ENCODE results near the gene PAPOLG.

The PAPOLG gene

GRCh38 chr2:60745761-60746160, 10.3 kb upstream of the PAPOLG start:
- Mint-ChIP-seq H3K4me3 (no peak overlapping the region), H3K27me3 (no peaks in the 10 kb centered on the region), H3K27ac (no peak overlapping the region), H3K4me1 (no peaks in the 10 kb centered on the region), H3K9me3 (no peaks in the 10 kb centered on the region), H3K36me3 (no peaks in the 10 kb centered on the region)
- ATAC-seq, result no peak

DNA sequence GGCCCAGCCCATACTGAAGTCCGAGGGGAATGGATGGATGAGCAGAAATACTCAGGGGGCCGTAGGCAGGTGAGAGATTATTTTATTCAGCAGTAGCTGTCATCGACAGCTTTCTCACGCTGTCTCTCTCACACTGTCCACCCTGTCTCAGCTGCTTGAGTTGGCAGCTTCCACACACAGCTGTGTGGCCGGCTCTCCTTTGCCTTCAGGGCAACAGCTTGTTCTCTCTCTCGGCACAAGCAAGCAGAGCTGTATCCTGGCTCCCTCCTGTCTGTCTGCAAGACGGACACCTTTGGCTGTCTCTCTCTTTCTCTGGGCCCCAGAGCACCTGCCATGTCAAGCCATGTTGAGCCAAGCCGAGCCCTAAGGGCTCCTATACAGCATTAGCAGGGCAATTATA, 9.8 kb upstream of the PAPOLG start:
- no peaks in the 10 kb centered on the region for H3K36me3 Mint-ChIP-seq
- ATAC-seq, result no peak
- H3K27me3 Mint-ChIP-seq, result no peaks in the 10 kb centered on the region
- no peak overlapping the region for H3K27ac Mint-ChIP-seq
- H3K4me1 Mint-ChIP-seq, result no peaks in the 10 kb centered on the region
- no peak overlapping the region for H3K4me3 Mint-ChIP-seq
- H3K9me3 Mint-ChIP-seq, result no peaks in the 10 kb centered on the region

GRCh38 chr2:60759654-60760053, 3.6 kb downstream of the PAPOLG start:
- Mint-ChIP-seq H3K27ac (no peak overlapping the region), H3K9me3 (no peaks in the 10 kb centered on the region), H3K27me3 (no peaks in the 10 kb centered on the region), H3K36me3 (peaks cover 13% of the 10 kb centered on the region), H3K4me1 (peaks cover 37% of the 10 kb centered on the region), H3K4me3 (no peak overlapping the region)
- ATAC-seq, result no peak

DNA sequence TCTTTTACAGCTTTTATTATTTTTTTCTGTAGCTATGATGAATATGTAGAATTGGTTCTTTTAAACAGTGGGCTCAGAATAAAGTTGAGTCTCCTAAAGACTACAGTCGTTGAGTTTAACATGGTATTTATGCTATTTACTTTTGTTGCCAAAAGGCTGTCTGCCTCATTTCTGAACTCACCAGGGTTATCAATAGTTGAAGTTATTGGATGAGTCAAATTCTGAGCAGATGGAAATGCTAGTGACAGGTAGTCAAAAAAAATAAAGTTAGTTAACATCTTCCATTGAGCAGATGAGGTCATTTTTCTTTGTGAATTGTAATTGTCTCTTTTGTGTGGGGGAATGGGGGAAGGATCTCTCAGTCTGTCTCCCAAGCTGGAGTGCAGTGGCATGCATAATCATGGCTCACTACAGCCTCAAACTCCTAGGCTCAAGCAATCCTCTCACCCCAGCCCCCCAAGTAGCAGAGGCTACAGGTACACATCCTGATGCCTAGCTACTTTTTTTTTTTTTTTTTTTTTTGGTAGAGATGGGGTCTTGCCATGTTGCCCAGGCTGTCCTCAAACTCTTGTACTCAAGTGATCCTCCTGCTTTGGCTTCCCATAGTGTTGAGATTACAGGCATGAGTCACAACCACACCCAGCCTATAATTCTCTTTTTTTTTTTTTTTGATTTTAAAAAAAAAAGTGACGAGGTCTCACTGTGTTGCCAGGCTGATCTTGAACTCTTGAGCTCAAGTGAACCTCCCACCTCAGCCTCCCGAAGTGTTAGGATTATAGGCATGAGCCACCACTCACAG, 8.9 kb downstream of the PAPOLG start:
- no peak for ATAC-seq
- Mint-ChIP-seq H3K4me3 (no peak overlapping the region), H3K27ac (no peak overlapping the region), H3K27me3 (no peaks in the 10 kb centered on the region), H3K4me1 (peaks cover 19% of the 10 kb centered on the region), H3K9me3 (no peaks in the 10 kb centered on the region), H3K36me3 (peaks cover 41% of the 10 kb centered on the region)

DNA sequence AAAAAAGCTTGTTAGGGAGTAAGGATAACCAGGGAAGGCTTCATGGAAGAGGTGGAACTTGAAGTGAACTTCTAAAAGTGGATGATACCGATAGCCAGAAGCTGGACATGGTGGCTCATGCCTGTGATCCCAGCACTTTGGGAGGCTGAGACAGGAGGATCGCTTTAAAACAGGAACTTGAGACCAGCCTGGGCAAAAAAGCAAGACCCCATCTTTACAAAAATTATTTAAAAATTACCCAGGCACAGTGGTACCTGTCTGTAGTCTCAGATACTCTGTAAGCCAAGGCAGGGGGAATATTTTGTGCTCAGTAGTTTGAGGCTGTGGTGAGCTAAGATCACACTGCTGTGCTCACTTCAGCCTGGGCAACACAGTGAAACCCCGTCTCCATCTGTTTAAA, 10.2 kb downstream of the PAPOLG start:
- no peak overlapping the region for H3K27ac Mint-ChIP-seq
- ATAC-seq, result no peak
- peaks cover 8% of the 10 kb centered on the region for H3K4me1 Mint-ChIP-seq
- H3K27me3 Mint-ChIP-seq, result no peaks in the 10 kb centered on the region
- no peak overlapping the region for H3K4me3 Mint-ChIP-seq
- no peaks in the 10 kb centered on the region for H3K9me3 Mint-ChIP-seq
- H3K36me3 Mint-ChIP-seq, result peaks cover 40% of the 10 kb centered on the region

DNA sequence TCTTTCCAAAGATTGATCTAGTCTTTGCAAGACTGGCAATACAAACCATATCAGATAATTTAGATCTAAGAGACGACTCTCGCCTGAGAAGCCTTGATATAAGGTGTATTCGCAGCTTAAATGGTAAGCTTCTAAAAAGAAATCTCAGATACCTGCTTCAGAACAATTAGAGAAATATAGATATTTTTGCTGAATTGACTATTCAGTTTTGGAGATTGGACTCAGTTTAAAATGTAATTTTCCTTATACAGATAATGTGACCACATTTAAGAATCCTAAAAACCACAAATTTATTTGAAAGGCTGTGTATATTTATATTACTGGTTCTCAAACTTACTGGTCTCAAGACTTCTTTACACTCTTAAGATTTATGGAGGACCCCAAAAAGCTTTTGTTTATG, 15.4 kb downstream of the PAPOLG start:
- Mint-ChIP-seq H3K4me3 (no peak overlapping the region), H3K9me3 (no peaks in the 10 kb centered on the region), H3K4me1 (peaks cover 6% of the 10 kb centered on the region), H3K36me3 (peaks cover 56% of the 10 kb centered on the region), H3K27ac (no peak overlapping the region), H3K27me3 (no peaks in the 10 kb centered on the region)
- ATAC-seq, result no peak

DNA sequence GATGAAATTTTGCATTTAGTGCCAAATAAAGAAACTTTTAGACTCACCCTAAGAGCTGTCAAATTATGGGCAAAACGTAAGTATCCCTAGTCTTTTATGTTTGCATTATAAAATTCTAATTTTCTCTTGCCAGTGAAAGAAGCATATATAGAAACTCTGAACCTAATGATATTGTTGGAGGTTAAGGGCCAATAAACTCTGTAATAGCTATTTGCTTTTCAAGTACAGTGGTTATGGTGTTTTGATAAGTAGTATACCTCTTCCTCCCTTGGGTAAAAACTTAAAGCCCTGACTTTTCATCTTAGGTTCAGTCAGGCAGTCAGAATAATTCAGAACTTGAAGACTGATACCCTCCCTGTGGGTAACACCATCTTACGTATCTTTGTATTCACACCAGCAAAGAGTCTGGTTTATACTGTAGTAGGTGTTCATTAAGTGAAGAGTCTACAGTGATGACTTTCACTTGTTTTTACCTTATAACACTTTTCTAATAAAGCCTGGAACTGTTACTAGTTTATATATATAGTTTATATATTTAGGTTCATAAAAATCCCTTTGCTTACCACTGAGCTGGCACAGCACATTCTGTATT, 19.1 kb downstream of the PAPOLG start:
- peaks cover 58% of the 10 kb centered on the region for H3K36me3 Mint-ChIP-seq
- no peaks in the 10 kb centered on the region for H3K27me3 Mint-ChIP-seq
- no peaks in the 10 kb centered on the region for H3K9me3 Mint-ChIP-seq
- ATAC-seq, result no peak
- H3K27ac Mint-ChIP-seq, result no peak overlapping the region
- no peak overlapping the region for H3K4me3 Mint-ChIP-seq
- H3K4me1 Mint-ChIP-seq, result no peaks in the 10 kb centered on the region

GRCh38 chr2:60778352-60778751, 22.3 kb downstream of the PAPOLG start:
- Mint-ChIP-seq H3K27ac (no peak overlapping the region), H3K4me1 (no peaks in the 10 kb centered on the region), H3K9me3 (no peaks in the 10 kb centered on the region), H3K4me3 (no peak overlapping the region), H3K36me3 (peaks cover 57% of the 10 kb centered on the region), H3K27me3 (no peaks in the 10 kb centered on the region)
- ATAC-seq, result no peak

- no peak for ATAC-seq
- H3K36me3 Mint-ChIP-seq, result peaks cover 58% of the 10 kb centered on the region
- H3K27ac Mint-ChIP-seq, result no peak overlapping the region
- H3K9me3 Mint-ChIP-seq, result no peaks in the 10 kb centered on the region
- no peak overlapping the region for H3K4me3 Mint-ChIP-seq
- H3K4me1 Mint-ChIP-seq, result no peaks in the 10 kb centered on the region
- no peaks in the 10 kb centered on the region for H3K27me3 Mint-ChIP-seq
These were observed 23.4 kb downstream of the PAPOLG start for GRCh38 chr2:60779426-60779825.

DNA sequence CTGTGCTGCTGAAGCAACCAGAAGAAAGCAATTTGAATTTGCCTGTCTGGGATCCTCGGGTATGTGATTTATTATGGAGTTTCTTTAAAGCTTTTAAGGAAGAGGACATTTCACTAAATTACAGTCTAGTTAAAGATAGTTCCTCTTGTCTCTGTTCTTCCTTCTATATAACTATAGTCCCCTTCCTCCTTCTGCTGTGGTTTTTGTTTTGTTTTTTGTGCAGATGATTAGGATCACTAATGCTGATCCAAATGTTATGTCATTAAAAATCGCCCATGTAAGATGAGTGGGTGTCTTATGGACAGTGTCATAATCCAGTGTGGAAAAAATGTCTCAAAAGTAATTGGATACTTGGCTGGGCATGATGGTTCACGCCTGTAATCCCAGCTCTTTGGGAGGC, 24.7 kb downstream of the PAPOLG start:
- Mint-ChIP-seq H3K36me3 (peaks cover 58% of the 10 kb centered on the region), H3K27ac (no peak overlapping the region), H3K4me1 (no peaks in the 10 kb centered on the region), H3K27me3 (no peaks in the 10 kb centered on the region), H3K9me3 (no peaks in the 10 kb centered on the region), H3K4me3 (no peak overlapping the region)
- no peak for ATAC-seq

GRCh38 chr2:60793169-60793568, 37.1 kb downstream of the PAPOLG start:
- Mint-ChIP-seq H3K36me3 (peaks cover 37% of the 10 kb centered on the region), H3K4me1 (peaks cover 24% of the 10 kb centered on the region), H3K27ac (no peak overlapping the region), H3K4me3 (no peak overlapping the region), H3K27me3 (no peaks in the 10 kb centered on the region), H3K9me3 (no peaks in the 10 kb centered on the region)
- ATAC-seq, result no peak

GRCh38 chr2:60794271-60794863, 38.3 kb downstream of the PAPOLG start:
- no peak for ATAC-seq
- H3K4me3 Mint-ChIP-seq, result no peak overlapping the region
- H3K27me3 Mint-ChIP-seq, result no peaks in the 10 kb centered on the region
- H3K9me3 Mint-ChIP-seq, result no peaks in the 10 kb centered on the region
- peaks cover 36% of the 10 kb centered on the region for H3K36me3 Mint-ChIP-seq
- H3K27ac Mint-ChIP-seq, result no peak overlapping the region
- H3K4me1 Mint-ChIP-seq, result peaks cover 24% of the 10 kb centered on the region

GRCh38 chr2:60796573-60797509, 40.8 kb downstream of the PAPOLG start:
- Mint-ChIP-seq H3K27ac (peak overlapping the region; percentile 91), H3K4me3 (peak overlapping the region; percentile 66), H3K36me3 (peaks cover 30% of the 10 kb centered on the region), H3K9me3 (no peaks in the 10 kb centered on the region), H3K4me1 (peaks cover 24% of the 10 kb centered on the region), H3K27me3 (no peaks in the 10 kb centered on the region)
- peak; percentile 91 for ATAC-seq

DNA sequence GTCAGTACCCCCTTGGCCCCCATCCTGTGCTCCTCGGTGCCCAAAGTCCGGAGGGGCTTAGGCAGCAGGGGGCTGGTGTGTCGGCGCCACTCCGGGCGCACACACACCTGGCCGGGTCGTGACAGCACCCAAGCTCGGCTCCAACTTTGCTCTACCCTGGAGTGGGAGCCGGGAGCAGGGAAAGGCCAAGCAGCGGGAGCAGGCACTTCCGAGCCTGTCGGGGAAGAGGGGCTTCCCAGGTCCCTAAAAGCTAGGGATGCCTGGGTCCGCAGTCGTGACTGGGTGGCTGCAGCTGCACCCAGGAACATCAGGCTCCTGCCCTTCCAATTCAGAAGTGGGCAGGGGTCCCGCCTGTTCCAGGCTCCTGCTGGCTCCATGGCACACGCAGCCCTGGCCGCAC, 48.4 kb downstream of the PAPOLG start:
- H3K27me3 Mint-ChIP-seq, result no peaks in the 10 kb centered on the region
- H3K9me3 Mint-ChIP-seq, result no peaks in the 10 kb centered on the region
- ATAC-seq, result no peak
- H3K4me3 Mint-ChIP-seq, result no peak overlapping the region
- H3K27ac Mint-ChIP-seq, result peak overlapping the region; percentile 82
- H3K36me3 Mint-ChIP-seq, result peaks cover 14% of the 10 kb centered on the region
- H3K4me1 Mint-ChIP-seq, result peaks cover 46% of the 10 kb centered on the region

DNA sequence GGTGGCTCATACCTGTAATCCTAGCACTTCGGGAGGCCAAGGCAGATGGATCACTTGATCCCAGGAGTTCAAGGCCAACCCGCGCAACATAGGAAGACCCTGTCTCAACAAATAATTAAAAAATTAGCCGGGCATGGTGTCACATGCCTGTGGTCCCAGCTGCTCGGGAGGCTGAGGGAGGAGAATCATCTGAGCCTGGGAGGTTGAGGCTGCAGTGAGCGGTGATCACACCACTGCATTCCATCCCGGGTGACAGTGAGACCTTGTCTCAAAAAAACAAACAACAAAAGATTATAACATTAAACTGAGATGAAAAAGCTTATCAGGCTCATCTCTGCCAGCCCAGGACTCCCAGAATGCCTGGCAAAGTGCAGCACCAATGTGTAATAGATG, 50.5 kb downstream of the PAPOLG start:
- Mint-ChIP-seq H3K4me3 (no peak overlapping the region), H3K4me1 (peaks cover 57% of the 10 kb centered on the region)
- no peak for ATAC-seq

More for the DNA sequence above, 50.5 kb downstream of the PAPOLG start:
- Mint-ChIP-seq H3K27ac (peak overlapping the region; percentile 82), H3K9me3 (peaks cover 4% of the 10 kb centered on the region), H3K27me3 (no peaks in the 10 kb centered on the region), H3K36me3 (peaks cover 4% of the 10 kb centered on the region)

Measured in stimulated activated memory B cell treated with anti-CD40 and anti-IgM and Interleukin-4, amounts not matched to agents 10 μg/mL and 1 μg/mL and 100 μg/mL, for 72 hours (primary cell).